Cardiac muscle cell (in vitro differentiated cells and primary cell): ENCODE measurements around the gene PLPP3. TPM values are rescaled to one million over a fixed set of nuclear protein-coding genes. Genes with fewer than 3 reads are reported as not detected.
A peak's percentile ranks its signal among the peaks of the same experiment; 100 is the strongest.

Source experiments
- DNase-seq, 2 donors: peaks; one replicate each; pipeline versions ENCODE4 v3.0.0 to v3.0.0-alpha.2; 2010 to 2017; ENCODE audit warnings: low read depth in 1 of 2, low spot score in 1 of 2
- H3K27ac ChIP-seq: fragments of 200-600 bp; sonication (generic); 2 replicates; pipeline ENCODE4 v1.5.1; 2016
- H3K27me3 ChIP-seq: fragments of 200-600 bp; sonication (generic); 2 replicates; pipeline ENCODE4 v1.6.0; 2016; ENCODE audit warnings: control low read depth
- H3K36me3 ChIP-seq: fragments of 200-600 bp; sonication (generic); 2 replicates; pipeline ENCODE4 v1.5.1; 2016; ENCODE audit warnings: control low read depth
- H3K4me1 ChIP-seq: fragments of 200-600 bp; sonication (generic); 2 replicates; pipeline ENCODE4 v1.8.1; 2017; ENCODE audit warnings: low read depth, mild to moderate bottlenecking, mixed run types
- H3K4me3 ChIP-seq: fragments of 200-600 bp; sonication (generic); 2 replicates; pipeline ENCODE4 v1.5.1; 2016; ENCODE audit warnings: mild to moderate bottlenecking
- H3K9me3 ChIP-seq: fragments of 200-600 bp; sonication (generic); 2 replicates; pipeline ENCODE4 v1.5.1; 2017; ENCODE audit warnings: low read depth, mild to moderate bottlenecking, control low read depth
- CTCF ChIP-seq: IDR thresholded peaks from 2 replicates; pipeline ENCODE4 v1.5.1; 2012; ENCODE audit warnings: low read depth, mild to moderate bottlenecking, low read length
- polyA plus RNA-seq: library from polyadenylated mRNA; unstranded; fragments of >200 nt; fragmentation: Nextera tagmentation; extraction: Ambion mirVana; gene quantifications from 2 replicates; pipeline ENCODE4 v1.2.1, GENCODE V29; 2016
- total RNA-seq: library from RNA; depleted of rRNA; stranded (reverse); fragments of >200 nt; gene quantifications from 2 replicates; pipeline ENCODE4 v1.2.3, GENCODE V29; 2016

The PLPP3 gene
- total and polyA plus RNA-seq, 2 experiments from 2014 or later: 41.4 to 58.2 TPM

GRCh38 chr1:56566994-56567393 is 12.4 kb downstream of the PLPP3 start:
- no peaks in the 10 kb centered on the region for H3K36me3 ChIP-seq
- H3K27ac ChIP-seq: peak overlapping the region; percentile 50
- no peak for DNase-seq
- no peak overlapping the region for H3K4me3 ChIP-seq
- no peaks in the 10 kb centered on the region for H3K9me3 ChIP-seq
- no peak for TF ChIP-seq CTCF
- no peaks in the 10 kb centered on the region for H3K27me3 ChIP-seq
- peaks cover 40% of the 10 kb centered on the region for H3K4me1 ChIP-seq

GRCh38 chr1:56566061-56566744 is 13.2 kb downstream of the PLPP3 start:
- Histone ChIP-seq H3K9me3 (no peaks in the 10 kb centered on the region), H3K4me3 (no peak overlapping the region), H3K36me3 (no peaks in the 10 kb centered on the region), H3K27ac (peak overlapping the region; percentile 50), H3K4me1 (peaks cover 40% of the 10 kb centered on the region), H3K27me3 (no peaks in the 10 kb centered on the region)
- TF ChIP-seq CTCF: no peak
- peak in 1 of 2 donors; percentile 39 for DNase-seq

- no peak for DNase-seq
- Histone ChIP-seq H3K4me3 (no peak overlapping the region), H3K9me3 (no peaks in the 10 kb centered on the region), H3K4me1 (peaks cover 37% of the 10 kb centered on the region), H3K27me3 (no peaks in the 10 kb centered on the region), H3K36me3 (no peaks in the 10 kb centered on the region), H3K27ac (no peak overlapping the region)
- no peak for TF ChIP-seq CTCF
Measured at GRCh38 chr1:56564615-56565014, 14.7 kb downstream of the PLPP3 start.

- no peak overlapping the region for H3K4me3 ChIP-seq
- no peaks in the 10 kb centered on the region for H3K27me3 ChIP-seq
- no peak for TF ChIP-seq CTCF
- H3K36me3 ChIP-seq: no peaks in the 10 kb centered on the region
- no peak for DNase-seq
- peaks cover 37% of the 10 kb centered on the region for H3K4me1 ChIP-seq
- no peak overlapping the region for H3K27ac ChIP-seq
- no peaks in the 10 kb centered on the region for H3K9me3 ChIP-seq
Measured at GRCh38 chr1:56563568-56563967, 15.8 kb downstream of the PLPP3 start.

- TF ChIP-seq CTCF: no peak
- H3K27me3 ChIP-seq: no peaks in the 10 kb centered on the region
- no peak for DNase-seq
- no peaks in the 10 kb centered on the region for H3K9me3 ChIP-seq
- H3K4me1 ChIP-seq: peaks cover 37% of the 10 kb centered on the region
- H3K36me3 ChIP-seq: no peaks in the 10 kb centered on the region
- H3K27ac ChIP-seq: no peak overlapping the region
- H3K4me3 ChIP-seq: no peak overlapping the region
Measured at GRCh38 chr1:56562891-56563452, 16.4 kb downstream of the PLPP3 start.
